Neural progenitor cell (in vitro differentiated cells): ENCODE results near the gene ALDH8A1.

Experiments used
- EZH2 ChIP-seq: fragments of 200-600 bp; sonication (generic); IDR thresholded peaks from 2 replicates; pipeline ENCODE4 v1.6.1; 2017; ENCODE audit warnings: antibody characterized with exemption, mild to moderate bottlenecking, moderate library complexity
- TF ChIP-seq, protein P1 (sequence below): fragments of 200-600 bp; sonication (generic); IDR thresholded peaks from 2 replicates; pipeline ENCODE4 v1.5.1; 2017; ENCODE audit warnings: antibody characterized with exemption, mild to moderate bottlenecking

- no peak for TF ChIP-seq EZH2
- TF ChIP-seq, protein P1, sequence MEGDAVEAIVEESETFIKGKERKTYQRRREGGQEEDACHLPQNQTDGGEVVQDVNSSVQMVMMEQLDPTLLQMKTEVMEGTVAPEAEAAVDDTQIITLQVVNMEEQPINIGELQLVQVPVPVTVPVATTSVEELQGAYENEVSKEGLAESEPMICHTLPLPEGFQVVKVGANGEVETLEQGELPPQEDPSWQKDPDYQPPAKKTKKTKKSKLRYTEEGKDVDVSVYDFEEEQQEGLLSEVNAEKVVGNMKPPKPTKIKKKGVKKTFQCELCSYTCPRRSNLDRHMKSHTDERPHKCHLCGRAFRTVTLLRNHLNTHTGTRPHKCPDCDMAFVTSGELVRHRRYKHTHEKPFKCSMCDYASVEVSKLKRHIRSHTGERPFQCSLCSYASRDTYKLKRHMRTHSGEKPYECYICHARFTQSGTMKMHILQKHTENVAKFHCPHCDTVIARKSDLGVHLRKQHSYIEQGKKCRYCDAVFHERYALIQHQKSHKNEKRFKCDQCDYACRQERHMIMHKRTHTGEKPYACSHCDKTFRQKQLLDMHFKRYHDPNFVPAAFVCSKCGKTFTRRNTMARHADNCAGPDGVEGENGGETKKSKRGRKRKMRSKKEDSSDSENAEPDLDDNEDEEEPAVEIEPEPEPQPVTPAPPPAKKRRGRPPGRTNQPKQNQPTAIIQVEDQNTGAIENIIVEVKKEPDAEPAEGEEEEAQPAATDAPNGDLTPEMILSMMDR, result no peak
Measured at GRCh38 chr6:134868812-134869211, 81.1 kb downstream of the ALDH8A1 start.
